Stimulated activated naive B cell treated with anti-CD40 and anti-IgM and Interleukin-4, amounts not matched to agents 10 μg/mL and 1 μg/mL and 100 μg/mL, for 72 hours (primary cell): Measurements from ENCODE around the gene FAM200B.

Experiments used
- ATAC-seq, 2 donors: fragments of 150-1000 bp; cut with Tn5 transposase; replicated peaks; 2 replicates each; pipeline ENCODE4 v1.10.0; 2021; ENCODE audit warnings: moderate library complexity in 1 of 2
- DNase-seq: peaks from one replicate; pipeline ENCODE4 v3.0.0; 2021
- H3K27ac Mint-ChIP-seq: one replicate; pipeline ENCODE4 v1.8.0; 2022; ENCODE audit warnings: mild to moderate bottlenecking, mixed read lengths
- H3K27me3 Mint-ChIP-seq, 2 donors: one replicate each; pipeline ENCODE4 v1.8.0; 2022; ENCODE audit warnings: mixed read lengths in 2 of 2
- H3K36me3 Mint-ChIP-seq, 2 donors: one replicate each; pipeline ENCODE4 v1.8.0; 2022; ENCODE audit warnings: mixed read lengths in 2 of 2, mild to moderate bottlenecking in 1 of 2
- H3K4me1 Mint-ChIP-seq, 2 donors: one replicate each; pipeline ENCODE4 v1.8.0; 2022; ENCODE audit warnings: mixed read lengths in 2 of 2, mild to moderate bottlenecking in 1 of 2
- H3K4me3 Mint-ChIP-seq, 2 donors: one replicate each; pipeline ENCODE4 v1.8.0; 2022; ENCODE audit warnings: mild to moderate bottlenecking in 2 of 2, mixed read lengths in 2 of 2, moderate library complexity in 1 of 2
- H3K9me3 Mint-ChIP-seq, 2 donors: one replicate each; pipeline ENCODE4 v1.8.0; 2022; ENCODE audit warnings: mixed read lengths in 2 of 2, mild to moderate bottlenecking in 1 of 2

The FAM200B gene

DNA sequence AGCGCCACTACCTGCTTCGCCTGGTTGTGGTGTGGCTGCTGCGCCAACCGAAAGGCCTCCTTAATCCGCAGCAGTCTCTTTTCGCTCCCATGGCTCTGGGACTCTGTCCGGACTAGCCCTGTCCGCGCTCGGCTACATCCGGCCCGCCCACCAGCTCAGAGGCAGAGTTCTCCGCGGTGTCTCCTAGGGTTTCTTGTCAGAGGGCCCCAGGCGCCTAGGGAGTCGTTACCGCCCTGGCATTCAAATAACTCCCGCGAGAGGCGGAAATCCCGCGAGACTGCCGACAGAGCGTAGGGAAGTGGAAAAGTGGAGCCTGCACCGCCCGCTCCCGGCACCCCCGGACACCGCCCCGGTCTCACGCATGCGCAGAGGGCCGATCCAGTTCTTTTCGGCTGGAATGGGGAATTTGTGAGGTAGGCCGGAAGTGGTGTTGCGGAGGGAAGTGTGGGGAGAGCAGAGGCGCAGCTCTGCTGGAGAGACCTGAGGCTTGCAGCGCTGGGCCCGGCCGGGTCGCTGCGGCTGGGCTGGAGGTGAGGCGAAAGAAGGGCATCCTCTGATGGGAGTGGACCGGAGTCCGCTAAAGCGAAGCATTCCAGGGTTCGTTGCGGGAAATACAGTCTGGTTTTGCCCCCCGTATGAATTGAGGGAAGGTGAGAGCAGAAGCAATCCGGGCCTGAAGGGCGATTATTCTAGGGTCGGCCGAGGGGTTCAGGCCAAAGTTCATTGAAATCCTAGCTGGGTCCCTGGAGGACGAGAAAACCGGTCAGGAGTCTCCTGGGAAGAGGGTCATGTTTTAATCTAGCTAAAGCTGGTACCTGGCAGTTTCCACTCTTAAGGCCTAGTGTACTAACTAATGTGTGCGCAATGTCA is at the start of gene FAM200B:
FAM200B (plus strand) TSS at position 456 of the 870 bp plus-strand sequence. CDS start 5,151 bp downstream, outside the sequence.
- DNase-seq (peak; percentile 97), ATAC-seq (peak; percentile 98)
- H3K4me3 Mint-ChIP-seq: peak within 1 kb of the TSS; percentile 98
- peak within 1 kb of the TSS; percentile 99 for H3K27ac Mint-ChIP-seq
- H3K4me1 Mint-ChIP-seq: peaks cover 14 to 39% of the 10 kb centered on the region in 2 donors
- peaks cover 0 to 2% of the 10 kb centered on the region in 2 donors for H3K9me3 Mint-ChIP-seq
- H3K36me3 Mint-ChIP-seq: peaks cover 8 to 14% of the 10 kb centered on the region in 2 donors
- no peaks in the 10 kb centered on the region for H3K27me3 Mint-ChIP-seq

DNA sequence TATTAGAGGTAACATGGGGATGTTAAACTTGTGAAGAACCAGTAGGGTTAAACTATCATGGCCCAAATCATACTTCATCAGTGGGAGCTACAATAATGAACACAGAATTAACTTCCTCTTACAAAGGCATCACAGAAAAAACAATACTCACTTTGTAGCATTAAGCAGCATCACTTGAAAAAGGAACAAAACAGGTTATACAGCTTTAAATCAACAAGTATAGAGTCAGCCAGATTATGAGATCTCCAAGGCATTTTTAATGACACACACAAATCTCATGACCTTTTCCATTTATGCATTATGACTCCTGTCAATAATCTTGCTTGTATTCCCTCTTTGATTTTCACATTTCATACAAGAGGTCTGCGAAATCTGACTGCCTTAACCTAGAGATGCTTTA is 44.8 kb upstream of the FAM200B start:
- no peak for DNase-seq
- H3K27me3 Mint-ChIP-seq: no peaks in the 10 kb centered on the region
- no peak for ATAC-seq
- peaks cover 2 to 5% of the 10 kb centered on the region in 2 donors for H3K4me1 Mint-ChIP-seq
- H3K36me3 Mint-ChIP-seq: peaks cover 12 to 32% of the 10 kb centered on the region in 2 donors
- H3K4me3 Mint-ChIP-seq: no peak overlapping the region
- H3K27ac Mint-ChIP-seq: no peak overlapping the region
- no peaks in the 10 kb centered on the region for H3K9me3 Mint-ChIP-seq

DNA sequence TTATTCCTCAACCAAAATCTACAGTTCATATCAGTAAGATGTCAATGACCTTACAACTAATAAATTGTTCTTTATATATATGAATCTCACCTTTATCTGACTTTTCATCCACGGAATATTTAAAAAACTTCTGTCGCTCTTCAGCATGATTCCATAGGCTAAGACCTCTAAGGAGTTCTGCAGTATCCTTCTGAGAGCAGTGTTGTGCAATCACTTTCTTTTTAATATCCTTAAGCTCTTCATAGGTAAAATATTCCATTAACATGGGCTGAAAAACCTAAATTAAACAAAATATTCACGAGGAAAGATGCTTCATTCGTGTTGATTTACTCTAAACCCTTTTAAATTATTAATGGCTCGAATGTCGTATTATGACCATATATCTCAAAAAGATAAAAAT is 43.2 kb upstream of the FAM200B start:
- Mint-ChIP-seq H3K27me3 (no peaks in the 10 kb centered on the region), H3K4me1 (peaks cover 2 to 12% of the 10 kb centered on the region in 2 donors), H3K27ac (no peak overlapping the region), H3K4me3 (no peak overlapping the region), H3K9me3 (no peaks in the 10 kb centered on the region), H3K36me3 (peaks cover 6 to 25% of the 10 kb centered on the region in 2 donors)
- ATAC-seq (no peak), DNase-seq (no peak)

GRCh38 chr4:15648600-15648999 is 33.0 kb upstream of the FAM200B start:
- H3K4me3 Mint-ChIP-seq: no peak overlapping the region
- H3K4me1 Mint-ChIP-seq: peaks cover 19 to 46% of the 10 kb centered on the region in 2 donors
- H3K36me3 Mint-ChIP-seq: peaks cover 0 to 6% of the 10 kb centered on the region in 2 donors
- no peak overlapping the region for H3K27ac Mint-ChIP-seq
- no peaks in the 10 kb centered on the region for H3K27me3 Mint-ChIP-seq
- ATAC-seq (no peak), DNase-seq (no peak)
- no peaks in the 10 kb centered on the region for H3K9me3 Mint-ChIP-seq

DNA sequence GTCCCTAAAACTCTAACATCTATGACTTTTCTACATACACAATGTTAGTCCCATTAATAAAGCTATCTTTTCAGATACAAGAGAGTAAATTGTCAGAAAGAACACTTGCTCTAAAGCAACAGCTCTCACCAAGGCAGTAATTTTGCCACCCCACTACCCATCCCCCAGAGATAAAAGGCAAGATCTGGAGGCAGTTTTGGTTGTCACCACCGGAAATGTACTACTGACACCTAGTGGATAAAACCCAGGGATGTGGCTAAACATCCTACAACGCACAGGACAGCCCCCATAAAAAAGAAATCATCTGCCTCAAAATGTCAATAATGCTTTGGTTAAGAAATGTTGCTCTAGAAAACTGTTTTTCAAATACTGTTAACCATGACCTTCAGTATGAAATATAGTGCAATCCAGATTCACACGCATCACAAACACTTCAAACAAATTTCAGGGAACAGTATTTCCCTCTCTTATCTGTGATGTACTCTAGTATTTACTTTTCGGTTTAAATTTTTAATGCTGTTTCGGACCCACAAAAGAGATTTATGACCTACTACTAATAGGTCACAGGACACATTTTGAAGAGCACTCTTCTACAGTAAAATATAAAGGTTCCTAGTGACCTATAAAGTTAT is 31.6 kb upstream of the FAM200B start:
- DNase-seq (peak; percentile 30), ATAC-seq (peak; percentile 60 to 64)
- H3K4me3 Mint-ChIP-seq: no peak overlapping the region
- H3K9me3 Mint-ChIP-seq: no peaks in the 10 kb centered on the region
- H3K27ac Mint-ChIP-seq: no peak overlapping the region
- peaks cover 18 to 48% of the 10 kb centered on the region in 2 donors for H3K4me1 Mint-ChIP-seq
- no peaks in the 10 kb centered on the region for H3K27me3 Mint-ChIP-seq
- H3K36me3 Mint-ChIP-seq: no peaks in the 10 kb centered on the region

GRCh38 chr4:15651676-15652075 is 30.0 kb upstream of the FAM200B start:
- H3K36me3 Mint-ChIP-seq: no peaks in the 10 kb centered on the region
- ATAC-seq (no peak), DNase-seq (no peak)
- H3K4me1 Mint-ChIP-seq: peaks cover 23 to 59% of the 10 kb centered on the region in 2 donors
- no peaks in the 10 kb centered on the region for H3K27me3 Mint-ChIP-seq
- no peak overlapping the region for H3K4me3 Mint-ChIP-seq
- H3K9me3 Mint-ChIP-seq: no peaks in the 10 kb centered on the region
- H3K27ac Mint-ChIP-seq: no peak overlapping the region

DNA sequence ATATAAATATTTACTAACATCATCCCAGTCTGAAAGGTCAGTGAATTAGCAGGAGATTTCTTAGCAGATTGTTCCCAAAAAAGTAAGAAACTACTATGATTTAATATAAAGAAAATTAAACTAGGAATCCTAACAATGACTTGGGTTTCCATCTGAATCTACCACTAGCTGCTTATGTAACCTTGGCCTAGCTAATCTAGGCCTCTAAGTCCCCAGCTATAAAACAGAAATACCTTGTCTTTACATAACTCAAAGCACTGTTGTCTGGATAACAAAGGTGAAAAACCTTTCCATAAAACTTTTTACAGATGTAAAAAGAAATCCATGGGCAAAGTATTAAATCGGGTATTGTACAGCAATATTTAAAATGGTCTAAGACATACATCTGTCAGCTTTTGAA is 29.4 kb upstream of the FAM200B start:
- H3K36me3 Mint-ChIP-seq: no peaks in the 10 kb centered on the region
- ATAC-seq (no peak), DNase-seq (no peak)
- no peaks in the 10 kb centered on the region for H3K27me3 Mint-ChIP-seq
- H3K27ac Mint-ChIP-seq: no peak overlapping the region
- H3K4me3 Mint-ChIP-seq: no peak overlapping the region
- no peaks in the 10 kb centered on the region for H3K9me3 Mint-ChIP-seq
- peaks cover 23 to 59% of the 10 kb centered on the region in 2 donors for H3K4me1 Mint-ChIP-seq

DNA sequence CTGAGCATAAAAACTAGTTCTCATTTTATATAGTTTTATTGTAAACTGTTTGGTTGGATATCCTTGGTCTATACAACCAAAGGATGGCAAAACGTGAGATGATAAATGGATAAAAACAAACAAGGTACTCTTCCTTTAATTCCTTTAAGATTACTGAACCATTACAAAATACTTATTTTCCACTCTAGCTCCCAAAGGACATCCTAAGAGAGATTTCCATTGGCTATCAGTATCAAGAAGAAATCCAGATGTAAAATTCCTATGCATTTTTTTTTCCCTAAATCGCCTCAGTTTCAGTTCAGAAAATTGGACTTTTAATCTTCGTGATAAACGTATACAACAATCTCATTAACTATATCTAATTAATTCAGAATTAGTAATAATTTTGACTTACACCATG is 28.8 kb upstream of the FAM200B start:
- Mint-ChIP-seq H3K4me3 (peak overlapping the region; percentile 92 to 97), H3K27me3 (no peaks in the 10 kb centered on the region), H3K9me3 (no peaks in the 10 kb centered on the region), H3K27ac (no peak overlapping the region), H3K36me3 (no peaks in the 10 kb centered on the region), H3K4me1 (peaks cover 23 to 59% of the 10 kb centered on the region in 2 donors)
- ATAC-seq (no peak), DNase-seq (no peak)

DNA sequence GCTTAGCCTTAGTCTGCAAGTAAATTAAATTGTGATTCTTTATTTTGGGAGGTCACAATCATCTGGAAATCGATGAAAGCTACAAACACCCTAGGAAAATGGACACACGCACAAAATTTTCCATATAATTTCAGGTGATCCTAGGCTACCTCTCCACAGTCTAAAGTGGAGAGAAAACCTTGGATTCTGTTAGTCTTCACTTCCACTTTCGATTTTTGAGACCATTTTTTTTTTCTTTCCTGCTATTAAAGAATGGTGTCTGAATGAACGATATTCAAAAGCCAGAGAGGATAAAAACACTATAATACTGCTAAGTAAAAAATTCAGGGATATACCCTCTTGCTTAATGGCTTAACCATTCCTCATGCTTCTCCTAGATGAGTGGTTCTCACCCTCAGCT is 28.2 kb upstream of the FAM200B start:
- no peaks in the 10 kb centered on the region for H3K36me3 Mint-ChIP-seq
- ATAC-seq (no peak), DNase-seq (no peak)
- H3K27me3 Mint-ChIP-seq: no peaks in the 10 kb centered on the region
- no peaks in the 10 kb centered on the region for H3K9me3 Mint-ChIP-seq
- peaks cover 22 to 57% of the 10 kb centered on the region in 2 donors for H3K4me1 Mint-ChIP-seq
- peak overlapping the region; percentile 62 for H3K27ac Mint-ChIP-seq
- H3K4me3 Mint-ChIP-seq: peak overlapping the region; percentile 92 to 97

- no peak for DNase-seq
- peak overlapping the region; percentile 94 for H3K27ac Mint-ChIP-seq
- peaks cover 20 to 53% of the 10 kb centered on the region in 2 donors for H3K4me1 Mint-ChIP-seq
- H3K27me3 Mint-ChIP-seq: no peaks in the 10 kb centered on the region
- H3K9me3 Mint-ChIP-seq: no peaks in the 10 kb centered on the region
- no peak for ATAC-seq
- H3K4me3 Mint-ChIP-seq: peak overlapping the region; percentile 92 to 97
- no peaks in the 10 kb centered on the region for H3K36me3 Mint-ChIP-seq
Observed at GRCh38 chr4:15653864-15654592, 27.6 kb upstream of the FAM200B start.

DNA sequence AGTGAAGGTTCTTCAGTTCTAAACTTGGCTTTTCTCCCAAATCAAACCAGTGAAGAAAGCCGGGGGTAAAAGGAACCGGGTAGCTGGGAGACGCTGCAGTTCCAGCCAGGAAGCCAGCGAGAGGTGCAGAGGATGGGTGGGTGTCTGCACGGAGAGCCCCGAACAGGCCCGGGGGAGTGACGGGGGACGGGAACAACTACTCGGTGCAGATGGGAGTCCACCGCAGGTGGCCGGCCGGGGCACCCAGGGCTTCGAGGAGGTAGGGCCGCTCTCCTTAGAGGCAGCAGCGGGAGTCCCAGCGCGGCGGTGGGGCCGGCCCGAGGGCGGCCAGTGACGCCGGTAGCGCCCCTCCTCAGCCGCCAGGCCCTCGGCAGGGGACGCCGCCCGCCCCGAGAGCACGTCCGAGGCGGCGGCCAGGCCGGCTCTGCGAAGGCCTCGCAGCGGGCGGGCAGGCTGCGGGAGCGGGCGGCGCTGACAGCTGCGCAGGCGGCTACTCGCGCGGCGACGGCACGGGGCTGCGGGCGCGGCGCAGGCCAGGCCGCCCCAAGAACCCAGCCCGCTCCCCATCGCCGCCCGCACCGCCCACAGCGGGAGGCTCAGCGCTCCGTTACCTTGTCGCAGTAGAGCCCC is 26.9 kb upstream of the FAM200B start:
- no peaks in the 10 kb centered on the region for H3K36me3 Mint-ChIP-seq
- ATAC-seq (peak; percentile 70 to 73), DNase-seq (no peak)
- H3K27me3 Mint-ChIP-seq: no peaks in the 10 kb centered on the region
- peaks cover 20 to 55% of the 10 kb centered on the region in 2 donors for H3K4me1 Mint-ChIP-seq
- H3K9me3 Mint-ChIP-seq: no peaks in the 10 kb centered on the region
- peak overlapping the region; percentile 96 to 97 for H3K4me3 Mint-ChIP-seq
- H3K27ac Mint-ChIP-seq: peak overlapping the region; percentile 97

GRCh38 chr4:15655223-15656037 is 26.2 kb upstream of the FAM200B start, which contains the start of gene FBXL5:
TSS of gene FBXL5 (minus strand) at chr4:15655357. CDS start at chr4:15655287, 70 bp downstream.
- Mint-ChIP-seq H3K9me3 (no peaks in the 10 kb centered on the region), H3K4me1 (peaks cover 15 to 56% of the 10 kb centered on the region in 2 donors), H3K27ac (peak within 1 kb of the TSS; percentile 98), H3K27me3 (no peaks in the 10 kb centered on the region), H3K4me3 (peak within 1 kb of the TSS; percentile 96 to 97), H3K36me3 (no peaks in the 10 kb centered on the region)
- DNase-seq: peak; percentile 83
- peak; percentile 82 to 84 for ATAC-seq

GRCh38 chr4:15656038-15656470 is 25.6 kb upstream of the FAM200B start:
- ATAC-seq (no peak), DNase-seq (no peak)
- Mint-ChIP-seq H3K27me3 (no peaks in the 10 kb centered on the region), H3K4me1 (peaks cover 12 to 50% of the 10 kb centered on the region in 2 donors), H3K27ac (peak overlapping the region; percentile 98), H3K36me3 (no peaks in the 10 kb centered on the region), H3K4me3 (peak overlapping the region; percentile 93 to 96), H3K9me3 (no peaks in the 10 kb centered on the region)
